Activated CD8-positive, alpha-beta memory T cell treated with anti-CD3 and anti-CD28 coated beads, Interleukin-2, amount 50 U/mL, for 4 hours (primary cell): ENCODE measurements around the gene RCOR1.
A peak's percentile ranks its signal among the peaks of the same experiment; 100 is the strongest.
"Not testable (repeated sequence)": the region's sequence is repeated elsewhere in the genome, so short reads cannot be mapped to it uniquely, and the experiment has no call there.

Experiments
- DNase-seq: peaks from one replicate; pipeline ENCODE4 v3.0.0-alpha.2; 2020

The RCOR1 gene

DNA sequence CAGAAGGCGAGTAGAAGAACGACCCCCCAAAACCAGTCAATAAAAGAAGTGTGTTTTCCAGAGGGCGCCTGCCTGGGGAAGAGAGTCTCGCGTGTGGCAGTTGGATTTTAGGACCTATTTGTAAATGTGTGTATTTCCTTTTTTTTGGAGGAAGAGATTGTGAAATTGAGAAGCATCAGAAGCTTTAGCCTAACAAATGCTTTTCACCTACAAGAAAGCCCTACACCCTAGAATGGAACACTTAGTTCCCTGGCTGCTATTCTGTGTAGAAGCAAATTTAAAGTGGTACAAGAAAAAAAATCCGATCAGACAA, 1.3 kb downstream of the RCOR1 start:
- DNase-seq: no peak

- DNase-seq: peak; percentile 57
These were observed 2.2 kb downstream of the RCOR1 start for GRCh38 chr14:102594514-102595175.

- no peak for DNase-seq
These were observed 9.0 kb downstream of the RCOR1 start for GRCh38 chr14:102601378-102601925.

GRCh38 chr14:102602421-102603292, 10.2 kb downstream of the RCOR1 start:
- DNase-seq: no peak

GRCh38 chr14:102603293-102603907, 11.0 kb downstream of the RCOR1 start:
- no peak for DNase-seq

- no peak for DNase-seq
These were observed 11.7 kb downstream of the RCOR1 start for GRCh38 chr14:102604183-102604582.

DNA sequence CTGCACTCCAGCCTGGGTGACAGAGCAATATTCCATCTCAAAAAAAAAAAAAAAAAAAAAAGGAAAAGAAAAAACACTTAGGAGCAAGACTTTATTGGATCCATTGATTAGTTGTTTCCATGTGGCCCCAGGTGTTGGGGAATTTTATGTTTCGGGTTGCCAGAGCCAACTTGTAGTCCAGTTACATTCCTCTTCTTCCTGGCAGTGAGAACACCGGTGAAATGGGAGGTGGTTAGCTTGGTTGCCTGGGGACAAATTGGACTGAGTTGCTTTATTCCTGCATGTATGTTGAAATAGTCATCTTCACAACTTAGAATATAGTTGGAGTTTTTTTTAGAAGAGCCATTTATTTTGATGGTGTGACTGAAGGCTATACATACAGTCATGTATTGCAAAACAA, 12.6 kb downstream of the RCOR1 start:
- no peak for DNase-seq

- no peak for DNase-seq
These were observed 13.8 kb downstream of the RCOR1 start for GRCh38 chr14:102606296-102606695.

DNA sequence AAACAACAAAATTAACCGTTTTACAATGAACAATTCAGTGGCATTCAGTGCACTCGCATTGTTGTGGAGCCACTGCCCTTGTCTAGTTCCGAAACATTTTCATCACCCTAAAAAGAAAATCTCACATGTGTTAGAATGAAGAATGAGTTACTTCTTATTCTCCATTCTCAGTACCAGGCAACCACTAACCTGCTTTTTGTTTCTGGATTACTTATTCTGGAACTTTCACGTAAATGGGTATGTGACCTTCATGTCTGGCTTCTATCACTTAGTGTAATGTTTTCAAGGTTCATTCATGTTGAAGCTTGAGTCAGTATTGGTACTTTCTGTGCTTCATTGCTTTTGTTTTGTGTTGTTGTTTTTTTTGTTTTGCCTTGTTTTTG, 15.6 kb downstream of the RCOR1 start:
- no peak for DNase-seq

- no peak for DNase-seq
These were observed 18.7 kb downstream of the RCOR1 start for GRCh38 chr14:102610968-102611811.

GRCh38 chr14:102616318-102616717, 23.9 kb downstream of the RCOR1 start:
- no peak for DNase-seq

DNA sequence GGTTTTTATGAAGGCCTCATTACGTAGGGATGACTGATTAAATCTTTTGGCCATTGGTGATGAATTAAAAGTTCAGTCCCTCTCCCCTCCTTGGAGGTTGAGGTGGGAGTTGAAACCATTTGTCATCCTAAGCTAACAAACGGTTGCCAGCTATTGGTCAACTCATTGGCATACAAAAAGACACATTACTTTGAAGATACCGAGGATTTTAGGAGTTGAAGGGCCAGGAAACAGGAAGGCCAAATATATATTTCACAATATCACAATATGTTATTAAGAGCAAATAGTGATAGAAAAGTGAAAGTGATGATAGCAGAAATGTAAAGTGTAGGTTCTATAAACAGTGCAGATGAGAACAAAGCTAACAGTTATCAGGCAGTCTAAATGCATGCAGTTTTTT, 24.4 kb downstream of the RCOR1 start:
- no peak for DNase-seq

DNA sequence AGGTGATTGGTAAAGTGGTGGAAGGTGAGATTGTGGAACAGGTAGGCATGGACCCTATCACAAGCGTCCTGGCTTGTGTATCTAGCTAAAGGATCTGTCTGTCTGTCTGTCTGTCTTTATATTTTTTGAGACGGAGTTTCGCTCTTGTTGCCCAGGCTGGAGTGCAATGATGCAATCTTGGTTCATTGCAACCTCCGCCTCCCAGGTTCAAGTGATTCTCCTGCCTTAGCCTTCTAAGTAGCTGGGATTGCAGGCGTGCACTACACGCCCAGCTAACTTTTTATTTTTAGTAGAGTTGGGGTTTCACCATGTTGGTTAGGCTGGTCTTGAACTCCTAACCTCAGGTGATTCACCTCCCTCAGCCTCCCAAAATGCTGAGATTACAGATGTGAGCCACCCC, 26.6 kb downstream of the RCOR1 start:
- DNase-seq: not testable (repeated sequence)

DNA sequence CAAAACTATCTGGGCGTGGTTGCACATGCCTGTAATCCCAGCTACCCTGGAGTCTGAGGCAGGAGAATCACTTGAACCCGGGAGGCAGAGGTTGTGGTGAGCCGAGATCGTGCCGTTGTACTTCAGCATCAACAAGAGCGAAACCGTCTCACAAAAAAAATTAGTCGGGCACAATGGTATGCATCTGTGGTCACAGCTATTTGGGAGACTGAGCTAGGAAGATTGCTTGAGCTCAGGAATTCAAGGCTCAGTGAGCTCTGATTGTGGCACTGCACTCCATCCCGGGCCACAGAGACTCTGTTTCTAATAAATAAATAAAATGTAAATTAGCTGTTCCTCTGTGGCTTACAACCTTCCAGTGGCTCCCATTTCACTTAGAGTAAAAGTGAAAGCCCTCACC, 28.0 kb downstream of the RCOR1 start:
- DNase-seq: no peak

GRCh38 chr14:102622262-102622885, 29.9 kb downstream of the RCOR1 start:
- DNase-seq: no peak

DNA sequence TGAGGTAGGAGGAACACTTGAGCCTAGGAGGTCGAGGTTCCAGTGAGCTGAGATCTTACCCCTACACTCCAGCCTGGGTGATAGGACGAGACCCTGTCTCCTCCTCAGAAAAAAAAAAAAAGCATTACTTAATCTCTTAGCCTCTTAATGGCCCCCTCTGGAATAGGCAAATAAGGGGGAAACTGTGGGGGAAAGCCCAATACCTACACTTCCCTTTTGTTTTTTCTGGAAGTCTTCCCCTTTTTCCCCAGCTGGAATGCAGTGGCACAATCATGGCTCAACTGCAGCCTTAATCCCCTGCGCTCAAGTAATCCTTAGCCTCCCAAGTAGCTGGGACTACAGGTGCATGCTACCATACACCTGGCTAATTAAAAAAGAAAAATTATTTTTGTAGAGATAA, 32.2 kb downstream of the RCOR1 start:
- no peak for DNase-seq

DNA sequence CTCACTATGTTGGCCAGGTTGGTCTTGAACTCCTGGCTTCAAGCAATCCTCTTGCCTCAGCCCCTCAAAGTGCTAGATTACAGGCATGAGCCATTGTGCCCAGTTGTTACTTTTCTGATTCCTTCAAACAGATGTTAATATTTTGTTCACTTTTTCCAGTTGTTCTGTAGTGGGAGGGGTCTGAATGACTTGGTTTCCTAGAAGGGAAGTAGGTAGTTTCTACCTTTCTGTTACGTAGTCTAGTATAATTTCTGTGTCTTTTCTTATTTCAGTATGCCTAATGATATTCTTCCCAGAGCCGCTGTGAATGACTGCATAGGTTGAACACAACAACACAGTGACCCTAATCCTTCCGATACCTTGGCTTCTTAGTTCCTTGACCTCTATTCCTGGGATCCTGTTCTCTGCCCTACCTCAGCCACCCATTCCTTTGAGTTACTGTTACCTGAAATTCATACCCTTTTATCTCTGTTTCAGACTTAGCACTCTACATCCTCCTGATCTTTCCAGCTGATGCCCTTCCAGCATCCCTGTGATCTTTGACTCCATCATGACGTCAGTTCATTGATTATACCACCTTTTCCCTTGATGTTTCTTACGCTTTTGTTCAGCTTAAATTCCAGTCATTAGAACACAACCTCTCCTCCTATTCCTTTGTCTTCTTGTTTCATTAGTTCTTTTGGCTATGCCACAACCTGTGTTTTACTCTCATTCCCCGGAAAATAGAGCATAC, 33.3 kb downstream of the RCOR1 start:
- no peak for DNase-seq

DNA sequence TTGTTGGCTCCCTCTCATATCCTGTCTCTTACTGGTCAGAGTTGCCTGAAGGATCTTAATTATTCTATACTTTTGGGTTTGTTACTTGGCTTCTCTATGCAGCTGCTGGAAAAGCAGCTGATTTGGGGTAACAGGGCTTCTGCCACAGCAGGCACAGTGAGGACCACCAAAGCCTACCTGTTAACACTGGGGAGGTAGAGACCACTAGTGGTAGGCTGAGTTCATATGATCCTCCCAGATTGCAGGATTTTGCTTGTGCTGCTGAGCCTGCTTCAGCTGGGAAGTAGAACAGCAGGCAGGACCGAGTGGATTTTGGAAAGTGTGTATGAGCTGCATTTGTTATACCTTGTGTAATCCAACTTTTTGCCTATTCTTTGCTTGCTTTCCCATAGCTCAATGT, 34.1 kb downstream of the RCOR1 start:
- no peak for DNase-seq

- no peak for DNase-seq
These were observed 36.6 kb downstream of the RCOR1 start for GRCh38 chr14:102629011-102629444.

- no peak for DNase-seq
These were observed 37.4 kb downstream of the RCOR1 start for GRCh38 chr14:102629808-102630350.

DNA sequence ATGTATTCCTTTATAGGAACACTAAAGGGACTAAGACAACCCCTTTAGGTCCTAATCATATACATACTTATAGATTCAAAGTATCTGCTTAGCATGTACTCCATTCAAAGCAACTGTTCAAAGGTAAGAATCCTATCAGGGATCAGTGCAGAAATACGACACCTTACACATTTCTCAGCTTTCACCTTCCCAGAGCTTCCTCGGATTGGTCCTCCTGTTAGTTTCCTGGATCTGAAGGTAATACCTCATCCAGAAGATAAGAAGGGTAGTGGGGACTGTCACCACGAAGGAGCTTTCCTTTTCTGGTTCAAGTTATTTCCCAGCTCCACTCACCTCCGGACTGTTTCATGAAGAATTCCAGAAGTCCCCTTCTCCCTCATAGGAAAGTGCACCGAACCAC, 38.0 kb downstream of the RCOR1 start:
- no peak for DNase-seq
